HEK293 (cell line): ENCODE data around the gene POLR3B.

ENCODE experiments used
- CTCF ChIA-PET: fragments of 350-600 bp; formaldehyde crosslinking; extraction: SDS; loops from one replicate; lab custom pipeline; 2021; ENCODE audit warnings: antibody characterized with exemption; lab: Yijun Ruan, JAX
- POLR2A ChIA-PET: fragments of 300-600 bp; formaldehyde crosslinking; extraction: SDS; loops from one replicate; lab custom pipeline; 2020; ENCODE audit warnings: antibody characterized with exemption, inconsistent platforms; lab: Yijun Ruan, JAX
- H3K27ac ChIP-seq: fragments of 200-500 bp; sonication (Bioruptor generic); 2 replicates; pipeline ENCODE4 v1.5.1; 2014; ENCODE audit warnings: low read depth, low read length, control low read depth, inconsistent platforms; ENCODE audit errors: extremely low read depth
- H3K36me3 ChIP-seq, 2 experiments: fragments of 200-500 bp in 1 of 2; sonication (Bioruptor generic) in 1 of 2; 1 replicate in 1 of 2; 2 replicates in 1 of 2; pipeline ENCODE4 v1.5.1; 2014 to 2017; ENCODE audit warnings: inconsistent platforms in 2 of 2, low read length in 2 of 2; ENCODE audit not compliant: control insufficient read depth in 2 of 2, insufficient read depth in 1 of 2
- H3K4me1 ChIP-seq: fragments of 200-500 bp; sonication (Bioruptor generic); 2 replicates; pipeline ENCODE4 v1.5.1; 2014; ENCODE audit warnings: mild to moderate bottlenecking, low read length, inconsistent platforms; ENCODE audit not compliant: control insufficient read depth, insufficient read depth
- H3K4me3 ChIP-seq: 2 replicates; pipeline ENCODE4 v1.5.1; 2011; ENCODE audit warnings: low read depth, mild to moderate bottlenecking, control low read depth, low read length, moderate library complexity
- H3K9me3 ChIP-seq: fragments of 200-500 bp; sonication (Bioruptor generic); 2 replicates; pipeline ENCODE4 v1.5.1; 2014; ENCODE audit warnings: low read depth, low read length, inconsistent platforms; ENCODE audit not compliant: control insufficient read depth, insufficient read depth
- BCL11A ChIP-seq: fragments of 450-650 bp; formaldehyde crosslinking; IDR thresholded peaks from 2 replicates; pipeline ENCODE4 v1.5.1; 2016; ENCODE audit warnings: low read depth, missing biosample characterization, missing genetic modification characterization
- GLIS1 ChIP-seq: fragments of 450-650 bp; formaldehyde crosslinking; IDR thresholded peaks from 2 replicates; pipeline ENCODE4 v1.5.1; 2016; ENCODE audit warnings: missing biosample characterization, missing genetic modification characterization
- KLF10 ChIP-seq: fragments of 450-650 bp; IDR thresholded peaks from 2 replicates; pipeline ENCODE4 v1.5.1; 2018; ENCODE audit warnings: missing biosample characterization, mild to moderate bottlenecking, missing genetic modification characterization
- ZBTB1 ChIP-seq: fragments of 450-650 bp; formaldehyde crosslinking; IDR thresholded peaks from 2 replicates; pipeline ENCODE4 v1.5.1; 2016; ENCODE audit warnings: missing biosample characterization, missing genetic modification characterization
- ZBTB11 ChIP-seq: fragments of 450-650 bp; formaldehyde crosslinking; conservative IDR thresholded peaks from 2 replicates; pipeline ENCODE4 v1.5.1; 2016; ENCODE audit warnings: low read depth, missing biosample characterization, missing genetic modification characterization
- ZBTB20 ChIP-seq: fragments of 450-650 bp; formaldehyde crosslinking; IDR thresholded peaks from 2 replicates; pipeline ENCODE4 v1.5.1; 2016; ENCODE audit warnings: missing biosample characterization, missing genetic modification characterization
- ZBTB49 ChIP-seq: fragments of 450-650 bp; formaldehyde crosslinking; IDR thresholded peaks from 2 replicates; pipeline ENCODE4 v1.5.1; 2016; ENCODE audit warnings: missing biosample characterization, missing genetic modification characterization, low read depth
- ZNF155 ChIP-seq: fragments of 450-650 bp; formaldehyde crosslinking; IDR thresholded peaks from 2 replicates; pipeline ENCODE4 v1.5.1; 2016; ENCODE audit warnings: missing biosample characterization, missing genetic modification characterization
- ZNF169 ChIP-seq: fragments of 450-650 bp; formaldehyde crosslinking; IDR thresholded peaks from 2 replicates; pipeline ENCODE4 v1.5.1; 2016; ENCODE audit warnings: missing biosample characterization, missing genetic modification characterization
- ZNF23 ChIP-seq: fragments of 450-650 bp; formaldehyde crosslinking; IDR thresholded peaks from 2 replicates; pipeline ENCODE4 v1.5.1; 2016; ENCODE audit warnings: missing biosample characterization, missing genetic modification characterization, borderline replicate concordance
- ZNF239 ChIP-seq: fragments of 450-650 bp; formaldehyde crosslinking; IDR thresholded peaks from 2 replicates; pipeline ENCODE4 v1.5.1; 2016; ENCODE audit warnings: missing biosample characterization, missing genetic modification characterization
- ZNF26 ChIP-seq: fragments of 450-650 bp; formaldehyde crosslinking; IDR thresholded peaks from 2 replicates; pipeline ENCODE4 v1.5.1; 2016; ENCODE audit warnings: missing biosample characterization, missing genetic modification characterization
- ZNF266 ChIP-seq: fragments of 450-650 bp; formaldehyde crosslinking; IDR thresholded peaks from 2 replicates; pipeline ENCODE4 v1.5.1; 2016; ENCODE audit warnings: missing biosample characterization, missing genetic modification characterization, low read depth
- ZNF324 ChIP-seq: fragments of 450-650 bp; formaldehyde crosslinking; IDR thresholded peaks from 2 replicates; pipeline ENCODE4 v1.5.1; 2016; ENCODE audit warnings: missing biosample characterization, missing genetic modification characterization
- ZNF354C ChIP-seq: fragments of 450-650 bp; formaldehyde crosslinking; IDR thresholded peaks from 2 replicates; pipeline ENCODE4 v1.5.1; 2016; ENCODE audit warnings: missing biosample characterization, missing genetic modification characterization, low read depth, borderline replicate concordance
- ZNF362 ChIP-seq: fragments of 450-650 bp; formaldehyde crosslinking; IDR thresholded peaks from 2 replicates; pipeline ENCODE4 v1.5.1; 2016; ENCODE audit warnings: missing biosample characterization, missing genetic modification characterization
- ZNF433 ChIP-seq: fragments of 450-650 bp; formaldehyde crosslinking; IDR thresholded peaks from 2 replicates; pipeline ENCODE4 v1.5.1; 2016; ENCODE audit warnings: missing biosample characterization, missing genetic modification characterization, low read depth
- ZNF48 ChIP-seq: fragments of 450-650 bp; formaldehyde crosslinking; IDR thresholded peaks from 2 replicates; pipeline ENCODE4 v1.5.1; 2016; ENCODE audit warnings: missing biosample characterization, missing genetic modification characterization
- ZNF513 ChIP-seq: fragments of 450-650 bp; IDR thresholded peaks from 2 replicates; pipeline ENCODE4 v1.5.1; 2018; ENCODE audit warnings: missing biosample characterization, missing genetic modification characterization
- ZNF514 ChIP-seq: fragments of 450-650 bp; formaldehyde crosslinking; IDR thresholded peaks from 2 replicates; pipeline ENCODE4 v1.5.1; 2016; ENCODE audit warnings: missing biosample characterization, missing genetic modification characterization
- ZNF585B ChIP-seq: fragments of 450-650 bp; formaldehyde crosslinking; IDR thresholded peaks from 2 replicates; pipeline ENCODE4 v1.5.1; 2016; ENCODE audit warnings: missing biosample characterization, missing genetic modification characterization
- ZNF596 ChIP-seq: fragments of 450-650 bp; IDR thresholded peaks from 2 replicates; pipeline ENCODE4 v1.5.0; 2018; ENCODE audit warnings: missing biosample characterization, mild to moderate bottlenecking, missing genetic modification characterization, moderate library complexity
- ZNF747 ChIP-seq: fragments of 450-650 bp; formaldehyde crosslinking; IDR thresholded peaks from 2 replicates; pipeline ENCODE4 v1.5.1; 2016; ENCODE audit warnings: missing biosample characterization, missing genetic modification characterization
- ZNF777 ChIP-seq: fragments of 450-650 bp; formaldehyde crosslinking; IDR thresholded peaks from 2 replicates; pipeline ENCODE4 v1.5.1; 2017; ENCODE audit warnings: missing biosample characterization, missing genetic modification characterization, borderline replicate concordance
- ZNF792 ChIP-seq: fragments of 450-650 bp; formaldehyde crosslinking; IDR thresholded peaks from 2 replicates; pipeline ENCODE4 v1.5.1; 2016; ENCODE audit warnings: missing biosample characterization, missing genetic modification characterization

POLR3B gene

GRCh38 chr12:106431839-106432411 is 74.4 kb downstream of the POLR3B start (continued):
- TF ChIP-seq ZNF777 (tag by site-specific recombination), result no peak
- TF ChIP-seq ZNF324 (tag by site-specific recombination), result no peak
- TF ChIP-seq ZBTB49 (tag by site-specific recombination), result no peak
- no peak for TF ChIP-seq ZNF354C (tag by site-specific recombination)
- no peak for TF ChIP-seq ZNF514

GRCh38 chr12:106433055-106433454 is 75.5 kb downstream of the POLR3B start:
- ChIA-PET POLR2A (interaction anchor here (0.6 kb wide), 1 partner anchor 200 kb away, joined by 3 read pairs; no protein-coding TSS in a partner anchor), CTCF (interaction anchor here (1.0 kb wide), 1 partner anchor 10 kb away, joined by 3 read pairs; no protein-coding TSS in a partner anchor)
- no peaks in the 10 kb centered on the region for H3K9me3 ChIP-seq
- H3K36me3 ChIP-seq, result peaks cover 11 to 52% of the 10 kb centered on the region in 2 experiments
- no peaks in the 10 kb centered on the region for H3K4me1 ChIP-seq
- H3K4me3 ChIP-seq, result no peak overlapping the region
- H3K27ac ChIP-seq, result no peak overlapping the region
- TF ChIP-seq ZNF48 (tag by site-specific recombination) (no peak), ZNF169 (tag by site-specific recombination) (no peak), ZNF433 (tag by site-specific recombination) (no peak), ZNF747 (tag by site-specific recombination) (no peak), ZNF23 (no peak), ZNF792 (tag by site-specific recombination) (no peak), ZNF239 (tag by site-specific recombination) (no peak), ZNF585B (tag by site-specific recombination) (no peak), KLF10 (tag by site-specific recombination) (no peak), ZBTB11 (tag by site-specific recombination) (no peak)

GRCh38 chr12:106434526-106434925 is 77.0 kb downstream of the POLR3B start:
- no peak overlapping the region for H3K27ac ChIP-seq
- no peaks in the 10 kb centered on the region for H3K4me1 ChIP-seq
- no peak overlapping the region for H3K4me3 ChIP-seq
- peaks cover 15 to 52% of the 10 kb centered on the region in 2 experiments for H3K36me3 ChIP-seq
- ChIA-PET POLR2A (no interaction called here), CTCF (interaction anchor here (0.7 kb wide), 1 partner anchor 11 kb away, joined by 3 read pairs; no protein-coding TSS in a partner anchor)
- no peaks in the 10 kb centered on the region for H3K9me3 ChIP-seq
- TF ChIP-seq BCL11A (tag by site-specific recombination) (no peak), ZNF747 (tag by site-specific recombination) (no peak), GLIS1 (no peak), ZNF155 (tag by site-specific recombination) (no peak), ZNF596 (tag by site-specific recombination) (no peak), ZNF513 (no peak), ZNF26 (no peak), ZNF362 (tag by site-specific recombination) (no peak), ZBTB1 (tag by site-specific recombination) (no peak), ZNF266 (no peak), ZBTB20 (tag by site-specific recombination) (no peak)
